H9 (cell line): Measurements from ENCODE around the gene CFAP61. TPM values are rescaled to one million over a fixed set of nuclear protein-coding genes. Genes with fewer than 3 reads are reported as not detected.

ENCODE experiments used
- DNase-seq: peaks from one replicate; pipeline ENCODE4 v3.0.0-alpha.2; 2017
- H2AFZ ChIP-seq: one replicate; pipeline ENCODE4 v1.6.1; 2013; ENCODE audit warnings: mild to moderate bottlenecking, low read length, control low read depth, moderate library complexity
- H2AK5ac ChIP-seq: 2 replicates; pipeline ENCODE4 v1.6.1; 2013; ENCODE audit warnings: low read length, control low read depth, mixed read lengths; ENCODE audit not compliant: insufficient read length
- H2BK120ac ChIP-seq: one replicate; pipeline ENCODE4 v1.6.1; 2013; ENCODE audit warnings: low read depth, mild to moderate bottlenecking, low read length, control low read depth, inconsistent platforms; ENCODE audit not compliant: poor library complexity, severe bottlenecking
- H2BK12ac ChIP-seq: 2 replicates; pipeline ENCODE4 v1.6.1; 2013; ENCODE audit warnings: low read length, control low read depth, mixed read lengths, low read depth; ENCODE audit not compliant: insufficient read length
- H2BK15ac ChIP-seq: 2 replicates; pipeline ENCODE4 v1.6.1; 2013; ENCODE audit warnings: low read depth, low read length, control low read depth
- H2BK20ac ChIP-seq: one replicate; pipeline ENCODE4 v1.6.1; 2013; ENCODE audit warnings: low read depth, mild to moderate bottlenecking, low read length, control low read depth, inconsistent platforms; ENCODE audit not compliant: poor library complexity, severe bottlenecking
- H2BK5ac ChIP-seq: 2 replicates; pipeline ENCODE4 v1.6.1; 2013; ENCODE audit warnings: low read length, control low read depth, mixed read lengths; ENCODE audit not compliant: insufficient read length
- H3K14ac ChIP-seq: 2 replicates; pipeline ENCODE4 v1.6.1; 2013; ENCODE audit warnings: low read length, control low read depth; ENCODE audit not compliant: insufficient read depth
- H3K18ac ChIP-seq: 2 replicates; pipeline ENCODE4 v1.6.1; 2013; ENCODE audit warnings: low read depth, mild to moderate bottlenecking, mixed read lengths, low read length, control low read depth; ENCODE audit not compliant: insufficient read length
- H3K23ac ChIP-seq: 2 replicates; pipeline ENCODE4 v1.6.1; 2013; ENCODE audit warnings: low read length, control low read depth, mixed read lengths, low read depth; ENCODE audit not compliant: insufficient read length
- H3K23me2 ChIP-seq: 2 replicates; pipeline ENCODE4 v1.6.1; 2013; ENCODE audit warnings: low read depth, mild to moderate bottlenecking, mixed read lengths, low read length, control low read depth; ENCODE audit not compliant: insufficient read length, poor library complexity, severe bottlenecking
- H3K27ac ChIP-seq: 2 replicates; pipeline ENCODE4 v1.5.1; 2013; ENCODE audit warnings: low read length, control low read depth, mixed read lengths, low read depth; ENCODE audit not compliant: insufficient read length
- H3K27me3 ChIP-seq: 2 replicates; pipeline ENCODE4 v1.6.1; 2013; ENCODE audit warnings: low read length, control low read depth, inconsistent platforms; ENCODE audit not compliant: insufficient read depth
- H3K4ac ChIP-seq: 2 replicates; pipeline ENCODE4 v1.6.1; 2013; ENCODE audit warnings: low read depth, mild to moderate bottlenecking, control low read depth, inconsistent platforms, low read length, moderate library complexity
- H3K4me1 ChIP-seq: 2 replicates; pipeline ENCODE4 v1.6.1; 2013; ENCODE audit warnings: low read length, control low read depth, inconsistent platforms; ENCODE audit not compliant: insufficient read depth
- H3K4me2 ChIP-seq: 2 replicates; pipeline ENCODE4 v1.6.1; 2013; ENCODE audit warnings: low read length, control low read depth, mixed read lengths; ENCODE audit not compliant: insufficient read length, insufficient read depth
- H3K56ac ChIP-seq: 2 replicates; pipeline ENCODE4 v1.6.1; 2013; ENCODE audit warnings: low read depth, mild to moderate bottlenecking, mixed read lengths, low read length, control low read depth; ENCODE audit not compliant: insufficient read length
- H3K79me1 ChIP-seq: 2 replicates; pipeline ENCODE4 v1.6.1; 2013; ENCODE audit warnings: low read depth, mild to moderate bottlenecking, moderate library complexity, low read length, control low read depth, inconsistent platforms; ENCODE audit not compliant: insufficient read depth, poor library complexity, severe bottlenecking
- H3K79me2 ChIP-seq: 2 replicates; pipeline ENCODE4 v1.6.1; 2013; ENCODE audit warnings: low read length, control low read depth, inconsistent platforms; ENCODE audit not compliant: insufficient read depth
- H3K9ac ChIP-seq: 2 replicates; pipeline ENCODE4 v1.6.1; 2013; ENCODE audit warnings: low read length, control low read depth, mixed read lengths; ENCODE audit not compliant: insufficient read length; ENCODE audit errors: extremely low read depth
- H3K9me3 ChIP-seq: one replicate; pipeline ENCODE4 v1.6.1; 2013; ENCODE audit warnings: low read depth, low read length, inconsistent platforms; ENCODE audit not compliant: control insufficient read depth
- H3T11ph ChIP-seq: one replicate; pipeline ENCODE4 v1.6.1; 2013; ENCODE audit warnings: mild to moderate bottlenecking, low read length, control low read depth, inconsistent platforms
- H4K20me1 ChIP-seq: one replicate; pipeline ENCODE4 v1.6.1; 2013; ENCODE audit not compliant: control insufficient read depth, insufficient read length, insufficient read depth
- H4K5ac ChIP-seq: 2 replicates; pipeline ENCODE4 v1.6.1; 2013; ENCODE audit warnings: low read depth, mild to moderate bottlenecking, mixed read lengths, low read length, control low read depth; ENCODE audit not compliant: insufficient read length
- H4K8ac ChIP-seq: replicated peaks from 2 replicates; pipeline ENCODE4 v1.6.1; 2013; ENCODE audit warnings: low read length, control low read depth, mixed read lengths, low read depth; ENCODE audit not compliant: insufficient read length
- H4K91ac ChIP-seq: 2 replicates; pipeline ENCODE4 v1.6.1; 2013; ENCODE audit warnings: low read depth, mild to moderate bottlenecking, moderate library complexity, mixed read lengths, low read length, control low read depth; ENCODE audit not compliant: insufficient read length
- H3K27ac Mint-ChIP-seq, 3 experiments: 2 replicates in 2 of 3; 3 replicates in 1 of 3; pipeline ENCODE4 v1.8.0; 2020 to 2021; ENCODE audit warnings: mixed read lengths in 3 of 3, mild to moderate bottlenecking in 1 of 3, moderate library complexity in 1 of 3
- H3K27me3 Mint-ChIP-seq: 2 replicates; pipeline ENCODE4 v1.8.0; 2021; ENCODE audit warnings: low read depth, mild to moderate bottlenecking, moderate library complexity, mixed read lengths
- H3K36me3 Mint-ChIP-seq, 3 experiments: 2 replicates in 2 of 3; 3 replicates in 1 of 3; pipeline ENCODE4 v1.8.0; 2020 to 2021; ENCODE audit warnings: low read depth in 3 of 3, mixed read lengths in 3 of 3; ENCODE audit not compliant: insufficient read depth in 1 of 3
- H3K4me1 Mint-ChIP-seq, 2 experiments: 2 replicates each; pipeline ENCODE4 v1.8.0; 2020; ENCODE audit warnings: mixed read lengths in 2 of 2
- H3K4me3 Mint-ChIP-seq, 2 experiments: 2 replicates in 1 of 2; 3 replicates in 1 of 2; pipeline ENCODE4 v1.8.0; 2020 to 2021; ENCODE audit warnings: mild to moderate bottlenecking in 2 of 2, mixed read lengths in 2 of 2, moderate library complexity in 1 of 2
- H3K9me3 Mint-ChIP-seq, 2 experiments: 2 replicates in 1 of 2; 3 replicates in 1 of 2; pipeline ENCODE4 v1.8.0; 2020; ENCODE audit warnings: mild to moderate bottlenecking in 2 of 2, mixed read lengths in 2 of 2, moderate library complexity in 1 of 2
- CTCF ChIP-seq: fragments of 200-600 bp; sonication (generic); conservative IDR thresholded peaks from 3 replicates; pipeline ENCODE4 v1.8.0; 2021; ENCODE audit warnings: antibody characterized with exemption, mild to moderate bottlenecking
- WGBS: extraction: QIAGEN DNeasy Blood & Tissue Kit; methylation state at CpG from one replicate; pipeline ENCODE4 v1.1.7; 2013; ENCODE audit warnings: missing lambda C conversion rate, low lambda C conversion rate, mixed read lengths; ENCODE audit not compliant: insufficient read length; ENCODE audit errors: extremely low coverage; 5-methylcytosine and 5-hydroxymethylcytosine counted together
- total RNA-seq: library from RNA; stranded (reverse); gene quantifications from 2 replicates; pipeline ENCODE4 v1.2.1, GENCODE V29; 2021

The CFAP61 gene
- total RNA-seq, 1 experiment from 2014 or later = 0.44 TPM

- Mint-ChIP-seq H3K27ac (peak overlapping the region in 2 of 3 experiments; percentile 45 to 55; a peak in 2 of 7 replicates), H3K36me3 (peaks cover 0 to 9% (median 2%) of the 10 kb centered on the region in 3 experiments; a peak in 3 of 7 replicates), H3K4me3 (no peak overlapping the region), H3K9me3 (no peaks in the 10 kb centered on the region), H3K27me3 (peaks cover 2% of the 10 kb centered on the region; the same call in 1 of the 2 replicates), H3K4me1 (peaks cover 13 to 22% of the 10 kb centered on the region in 2 experiments)
- no peak for TF ChIP-seq CTCF
- Histone ChIP-seq H2BK120ac (no peak overlapping the region), H3K79me2 (no peaks in the 10 kb centered on the region), H3K23ac (no peak overlapping the region), H3K27ac (no peak overlapping the region), H2BK12ac (no peak overlapping the region), H3K4ac (no peak overlapping the region), H3K9me3 (no peaks in the 10 kb centered on the region), H4K91ac (no peak overlapping the region), H3K14ac (no peak overlapping the region), H3K4me2 (no peak overlapping the region), H2BK5ac (no peak overlapping the region), H3T11ph (no peak overlapping the region), H2AFZ (no peak overlapping the region), H3K79me1 (no peaks in the 10 kb centered on the region), H3K9ac (no peak overlapping the region), H2BK15ac (no peak overlapping the region), H2AK5ac (no peak overlapping the region), H2BK20ac (no peak overlapping the region), H3K56ac (no peak overlapping the region), H4K20me1 (no peaks in the 10 kb centered on the region), H3K23me2 (no peaks in the 10 kb centered on the region), H3K18ac (no peak overlapping the region), H3K4me1 (no peaks in the 10 kb centered on the region), H4K8ac (no peak overlapping the region), H4K5ac (no peak overlapping the region), H3K27me3 (no peaks in the 10 kb centered on the region)
- DNase-seq = no peak
- no CpG with 5 or more reads among the region's 20 CpGs for WGBS
Measured at GRCh38 chr20:20393207-20394120, 341.1 kb downstream of the CFAP61 start.
